ENCODE measurements around the gene LRFN4. TPM values are rescaled to one million over a fixed set of nuclear protein-coding genes. Genes with fewer than 3 reads are reported as not detected.

Gene LRFN4
- total and polyA plus RNA-seq, 10 of the 15 experiments (the other 5 are each of a cell fraction or from before 2014, with no cell fraction given), result 0.03 to 43.8 (median 4.9) TPM

DNA sequence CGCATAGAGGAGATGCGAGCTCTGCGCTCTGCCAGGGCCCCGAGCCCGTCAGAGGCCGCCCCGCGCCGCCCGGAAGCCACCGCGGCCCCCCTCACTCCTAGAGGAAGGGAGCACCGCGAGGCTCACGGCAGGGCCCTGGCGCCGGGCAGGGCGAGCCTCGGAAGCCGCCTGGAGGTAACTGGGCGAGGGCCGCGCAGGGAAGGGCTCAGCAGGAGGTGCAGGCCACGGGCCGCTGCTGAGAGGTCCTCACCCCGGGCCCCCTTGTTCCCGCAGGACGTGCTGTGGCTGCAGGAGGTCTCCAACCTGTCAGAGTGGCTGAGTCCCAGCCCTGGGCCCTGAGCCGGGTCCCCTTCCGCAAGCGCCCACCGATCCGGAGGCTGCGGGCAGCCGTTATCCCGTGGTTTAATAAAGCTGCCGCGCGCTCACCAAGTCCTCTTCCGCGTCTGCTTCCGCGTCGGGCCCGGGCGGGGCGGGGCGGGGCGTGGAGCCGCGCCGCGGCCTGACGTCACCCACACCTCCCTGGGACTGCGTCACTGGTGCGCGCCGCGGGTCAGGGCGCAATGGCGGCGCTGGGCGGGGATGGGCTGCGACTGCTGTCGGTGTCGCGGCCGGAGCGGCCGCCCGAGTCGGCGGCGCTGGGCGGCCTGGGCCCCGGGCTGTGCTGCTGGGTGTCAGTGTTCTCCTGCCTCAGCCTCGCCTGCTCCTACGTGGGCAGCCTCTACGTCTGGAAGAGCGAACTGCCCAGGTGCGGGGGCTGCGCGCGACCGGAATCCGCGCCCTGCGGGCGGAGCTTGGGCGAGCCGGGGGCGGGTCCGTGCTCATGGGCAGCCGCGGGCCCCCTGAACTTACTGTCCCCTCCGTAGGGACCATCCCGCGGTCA, 13.7 kb upstream of the LRFN4 start, which contains the start of gene RCE1 (continued):
- TF ChIP-seq IRF5 (IDR thresholded peaks at IDR 0.05; ENCODE audit: borderline replicate concordance) (no peak), SMAD5 (IDR thresholded peaks at IDR 0.05; ENCODE audit: low read depth) (peak; percentile 79), YY1 (IDR thresholded peaks at IDR 0.05; ENCODE audit: low read depth, low read length) (peak; percentile 99), EGR1 (IDR thresholded peaks at IDR 0.05; ENCODE audit: borderline replicate concordance in 1 of 2, low read depth in 2 of 2, low read length in 2 of 2) (peak in 1 of 2 experiments; percentile 78; a peak in 2 of 3 replicates), NFYB (IDR thresholded peaks at IDR 0.05; ENCODE audit: insufficient read depth, low read depth, low read length) (no peak), BMI1 (IDR thresholded peaks at IDR 0.05; ENCODE audit: borderline replicate concordance) (no peak), RELA (IDR thresholded peaks at IDR 0.05; ENCODE audit: borderline replicate concordance, partially characterized antibody) (peak; percentile 85), SMC3 (IDR thresholded peaks at IDR 0.05; ENCODE audit: borderline replicate concordance, low read length) (no peak), BHLHE40 (IDR thresholded peaks at IDR 0.05; ENCODE audit: borderline replicate concordance in 1 of 2, low read depth in 2 of 2, low read length in 1 of 2) (peak; percentile 22 to 69; a peak in 1 of 4 replicates), NR2C1 (IDR thresholded peaks at IDR 0.05) (peak; percentile 88), ZBTB11 (CRISPR knock-in tag; IDR thresholded peaks at IDR 0.05) (no peak), CHD2 (IDR thresholded peaks at IDR 0.05; ENCODE audit: borderline replicate concordance, low read depth, low read length) (no peak; the same call in 1 of the 2 replicates), HCFC1 (IDR thresholded peaks at IDR 0.05; ENCODE audit: low read length) (peak; percentile 81), STAT1 (conservative IDR thresholded peaks at IDR 0.05) (peak; percentile 35; the same call in 1 of the 2 replicates), CTCF (IDR thresholded peaks at IDR 0.05 in 2 of 3, conservative IDR thresholded peaks at IDR 0.05 in 1 of 3; ENCODE audit: control insufficient read depth in 2 of 3, extremely low read depth in 1 of 3, insufficient read depth in 1 of 3, low read depth in 3 of 3, low read length in 3 of 3) (no peak), PML (IDR thresholded peaks at IDR 0.05; ENCODE audit: low read length) (0 out of 2 replicates have a peak, but pooled peaks have one; percentile 37), CREM (IDR thresholded peaks at IDR 0.05; ENCODE audit: low read depth) (peak; percentile 99)
- TF ChIP-seq, protein P1, sequence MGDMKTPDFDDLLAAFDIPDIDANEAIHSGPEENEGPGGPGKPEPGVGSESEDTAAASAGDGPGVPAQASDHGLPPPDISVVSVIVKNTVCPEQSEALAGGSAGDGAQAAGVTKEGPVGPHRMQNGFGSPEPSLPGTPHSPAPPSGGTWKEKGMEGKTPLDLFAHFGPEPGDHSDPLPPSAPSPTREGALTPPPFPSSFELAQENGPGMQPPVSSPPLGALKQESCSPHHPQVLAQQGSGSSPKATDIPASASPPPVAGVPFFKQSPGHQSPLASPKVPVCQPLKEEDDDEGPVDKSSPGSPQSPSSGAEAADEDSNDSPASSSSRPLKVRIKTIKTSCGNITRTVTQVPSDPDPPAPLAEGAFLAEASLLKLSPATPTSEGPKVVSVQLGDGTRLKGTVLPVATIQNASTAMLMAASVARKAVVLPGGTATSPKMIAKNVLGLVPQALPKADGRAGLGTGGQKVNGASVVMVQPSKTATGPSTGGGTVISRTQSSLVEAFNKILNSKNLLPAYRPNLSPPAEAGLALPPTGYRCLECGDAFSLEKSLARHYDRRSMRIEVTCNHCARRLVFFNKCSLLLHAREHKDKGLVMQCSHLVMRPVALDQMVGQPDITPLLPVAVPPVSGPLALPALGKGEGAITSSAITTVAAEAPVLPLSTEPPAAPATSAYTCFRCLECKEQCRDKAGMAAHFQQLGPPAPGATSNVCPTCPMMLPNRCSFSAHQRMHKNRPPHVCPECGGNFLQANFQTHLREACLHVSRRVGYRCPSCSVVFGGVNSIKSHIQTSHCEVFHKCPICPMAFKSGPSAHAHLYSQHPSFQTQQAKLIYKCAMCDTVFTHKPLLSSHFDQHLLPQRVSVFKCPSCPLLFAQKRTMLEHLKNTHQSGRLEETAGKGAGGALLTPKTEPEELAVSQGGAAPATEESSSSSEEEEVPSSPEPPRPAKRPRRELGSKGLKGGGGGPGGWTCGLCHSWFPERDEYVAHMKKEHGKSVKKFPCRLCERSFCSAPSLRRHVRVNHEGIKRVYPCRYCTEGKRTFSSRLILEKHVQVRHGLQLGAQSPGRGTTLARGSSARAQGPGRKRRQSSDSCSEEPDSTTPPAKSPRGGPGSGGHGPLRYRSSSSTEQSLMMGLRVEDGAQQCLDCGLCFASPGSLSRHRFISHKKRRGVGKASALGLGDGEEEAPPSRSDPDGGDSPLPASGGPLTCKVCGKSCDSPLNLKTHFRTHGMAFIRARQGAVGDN (IDR thresholded peaks at IDR 0.05), result peak; percentile 71
